ENCODE measurements around the gene TAX1BP1. TPM values are rescaled to one million over a fixed set of nuclear protein-coding genes. Genes with fewer than 3 reads are reported as not detected.

TAX1BP1 gene
- total and polyA plus RNA-seq, 2 of the 13 experiments (the other 11 are each of a cell fraction or from before 2014, with no cell fraction given): 95.2 to 98.9 TPM

DNA sequence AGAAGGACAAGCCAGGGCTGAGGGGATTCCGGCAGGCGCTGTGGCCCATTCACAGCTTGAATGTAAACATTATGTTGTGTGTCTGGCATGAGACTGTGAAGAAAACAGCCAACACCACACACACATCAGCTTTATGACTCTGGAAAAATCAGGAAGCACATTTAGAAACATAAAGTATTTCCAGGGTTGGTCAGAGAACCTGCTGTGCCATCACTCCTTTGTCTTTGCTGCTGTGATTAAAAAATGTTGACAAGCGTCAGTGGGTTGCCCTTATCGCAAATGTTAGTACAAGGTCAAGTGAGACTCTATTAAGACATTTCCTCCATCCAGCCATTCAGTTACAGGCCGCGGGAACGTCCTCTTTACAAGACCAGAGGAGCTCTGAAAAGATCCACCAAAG lies 95.4 kb downstream of the TAX1BP1 start:
- in situ Hi-C loops (cut with HindIII; ENCODE audit: extremely low pct_ligation_motif_present, low pct_unique_long_range_greater_than_20kb): no loop called here
- intact Hi-C loops (cut with micrococcal nuclease; ENCODE audit: unreplicated experiment): no loop called here
- Histone ChIP-seq H3K9me3 (ENCODE audit: low read length) (no peaks in the 10 kb centered on the region), H2AFZ (ENCODE audit: low read length) (no peak overlapping the region), H4K20me1 (ENCODE audit: insufficient read depth, low read length) (no peaks in the 10 kb centered on the region), H3K4me1 (ENCODE audit: insufficient read depth, low read length) (no peaks in the 10 kb centered on the region), H3K9ac (ENCODE audit: insufficient read depth, low read depth, low read length) (no peak overlapping the region), H3K4me2 (ENCODE audit: low read depth, low read length) (no peak overlapping the region), H3K4me3 (replicated peaks in 1 of 3; ENCODE audit: insufficient read depth in 1 of 3, low read depth in 2 of 3, low read length in 3 of 3) (no peak overlapping the region), H3K27me3 (ENCODE audit: control insufficient read depth in 1 of 2, insufficient read depth in 2 of 2, low read length in 2 of 2) (peaks cover 0 to 1% of the 10 kb centered on the region in 2 experiments; a peak in 1 of 5 replicates), H3K27ac (ENCODE audit: extremely low read length, insufficient read depth, low read length) (no peak overlapping the region), H3K36me3 (replicated peaks in 1 of 2; ENCODE audit: control insufficient read depth in 1 of 2, insufficient read depth in 2 of 2, low read length in 2 of 2) (no peaks in the 10 kb centered on the region; a peak in 1 of 5 replicates), H3K79me2 (ENCODE audit: insufficient read depth, low read length) (no peaks in the 10 kb centered on the region)
- FAIRE-seq (no peak), DNase-seq (ENCODE audit: low spot score) (no peak), ATAC-seq (no peak)
- 93% methylated on average over 7 of the region's 7 CpGs for WGBS (ENCODE audit: low lambda C conversion rate)
- ChIA-PET CTCF (ENCODE audit: low intra/inter-chr PET ratio, low total read pairs) (no interaction called here), POLR2A (no interaction called here)
- TF ChIP-seq GRHL1 (CRISPR knock-in tag; conservative IDR thresholded peaks at IDR 0.05) (no peak), ERF (CRISPR knock-in tag; IDR thresholded peaks at IDR 0.05) (no peak), GATAD2A (CRISPR knock-in tag; IDR thresholded peaks at IDR 0.05) (no peak), ZNF496 (CRISPR knock-in tag; IDR thresholded peaks at IDR 0.05; ENCODE audit: insufficient replicate concordance) (no peak), ZNF335 (CRISPR knock-in tag; IDR thresholded peaks at IDR 0.05) (no peak), NR2F1 (CRISPR knock-in tag; IDR thresholded peaks at IDR 0.05) (no peak), ZBTB2 (CRISPR knock-in tag; IDR thresholded peaks at IDR 0.05; ENCODE audit: low read depth) (no peak)
- no TSS peak for BruUV-seq (replicated peaks)
